GM21390 (cell line): ENCODE results near the gene SRPK2.
"Not testable (repeated sequence)": the region's sequence is repeated elsewhere in the genome, so short reads cannot be mapped to it uniquely, and the experiment has no call there.

Experiments
- ATAC-seq: cut with Tn5 transposase; IDR thresholded peaks from one replicate; pipeline ENCODE4 v1.9.1; 2021; ENCODE audit not compliant: unreplicated experiment

The SRPK2 gene

GRCh38 chr7:105339404-105340323 is 49.1 kb downstream of the SRPK2 start:
- no peak for ATAC-seq

GRCh38 chr7:105337529-105337928 is 51.2 kb downstream of the SRPK2 start:
- ATAC-seq, result no peak

GRCh38 chr7:105336009-105336408 is 52.7 kb downstream of the SRPK2 start:
- ATAC-seq, result no peak

GRCh38 chr7:105332661-105333060 is 56.1 kb downstream of the SRPK2 start:
- ATAC-seq, result not testable (repeated sequence)

- no peak for ATAC-seq
Measured at GRCh38 chr7:105330526-105330925, 58.2 kb downstream of the SRPK2 start.

GRCh38 chr7:105327201-105327600 is 61.5 kb downstream of the SRPK2 start:
- ATAC-seq, result no peak

GRCh38 chr7:105325216-105325904 is 63.4 kb downstream of the SRPK2 start:
- peak; percentile 68 for ATAC-seq

GRCh38 chr7:105324606-105325005 is 64.1 kb downstream of the SRPK2 start:
- ATAC-seq, result not testable (repeated sequence)

- ATAC-seq, result no peak
Measured at GRCh38 chr7:105323366-105323765, 65.4 kb downstream of the SRPK2 start.

- ATAC-seq, result no peak
Measured at GRCh38 chr7:105322655-105323277, 66.0 kb downstream of the SRPK2 start.

GRCh38 chr7:105321754-105322455 is 66.8 kb downstream of the SRPK2 start:
- ATAC-seq, result no peak

- no peak for ATAC-seq
Measured at GRCh38 chr7:105320896-105321295, 67.8 kb downstream of the SRPK2 start.

- no peak for ATAC-seq
Measured at GRCh38 chr7:105319578-105319977, 69.1 kb downstream of the SRPK2 start.

GRCh38 chr7:105316578-105317344 is 72.0 kb downstream of the SRPK2 start:
- ATAC-seq, result no peak

GRCh38 chr7:105315357-105315756 is 73.4 kb downstream of the SRPK2 start:
- no peak for ATAC-seq

GRCh38 chr7:105309235-105310169 is 79.2 kb downstream of the SRPK2 start:
- ATAC-seq, result peak; percentile 60

- ATAC-seq, result no peak
Measured at GRCh38 chr7:105307163-105307672, 81.5 kb downstream of the SRPK2 start.

- ATAC-seq, result no peak
Measured at GRCh38 chr7:105306298-105306748, 82.4 kb downstream of the SRPK2 start.

- ATAC-seq, result no peak
Measured at GRCh38 chr7:105305633-105306032, 83.1 kb downstream of the SRPK2 start.
